Fibroblast of lung (primary cell): ENCODE results near the gene ASCL2. TPM values are rescaled to one million over a fixed set of nuclear protein-coding genes. Genes with fewer than 3 reads are reported as not detected.

Source experiments
- DNase-seq, 2 donors: peaks; one replicate each; pipeline versions ENCODE4 v3.0.0 to v3.0.0-alpha.2; 2010; ENCODE audit warnings: low read depth in 2 of 2
- H2AFZ ChIP-seq: 2 replicates; pipeline ENCODE4 v1.5.1; 2012; ENCODE audit warnings: low read length, control low read depth, inconsistent platforms
- H3K27ac ChIP-seq: 2 replicates; pipeline ENCODE4 v1.5.1; 2011; ENCODE audit warnings: low read length, control low read depth; ENCODE audit not compliant: insufficient read depth
- H3K27me3 ChIP-seq: 2 replicates; pipeline ENCODE4 v1.5.1; 2011; ENCODE audit warnings: mild to moderate bottlenecking, low read length; ENCODE audit not compliant: control insufficient read depth, insufficient read depth
- H3K36me3 ChIP-seq: 2 replicates; pipeline ENCODE4 v1.5.1; 2011; ENCODE audit warnings: low read length; ENCODE audit not compliant: control insufficient read depth, insufficient read depth
- H3K4me1 ChIP-seq: 2 replicates; pipeline ENCODE4 v1.5.1; 2011; ENCODE audit warnings: low read length; ENCODE audit not compliant: control insufficient read depth, insufficient read depth; ENCODE audit errors: extremely low read depth
- H3K4me2 ChIP-seq: 2 replicates; pipeline ENCODE4 v1.5.1; 2011; ENCODE audit warnings: low read length, control low read depth; ENCODE audit not compliant: insufficient read depth; ENCODE audit errors: extremely low read depth
- H3K4me3 ChIP-seq, 4 experiments: fragments of 200-600 bp in 1 of 4; sonication (generic) in 1 of 4; replicated peaks in 1 of 4; 2 replicates each; pipeline ENCODE4 v1.5.1; 2011 to 2016; ENCODE audit warnings: low read length in 4 of 4, low read depth in 3 of 4, mild to moderate bottlenecking in 3 of 4, control low read depth in 2 of 4, inconsistent platforms in 1 of 4, mixed read lengths in 1 of 4; ENCODE audit not compliant: insufficient read depth in 1 of 4; ENCODE audit errors: control extremely low read depth in 1 of 4
- H3K79me2 ChIP-seq: 2 replicates; pipeline ENCODE4 v1.5.1; 2012; ENCODE audit warnings: mild to moderate bottlenecking, low read length, inconsistent platforms; ENCODE audit not compliant: control insufficient read depth, insufficient read depth
- H3K9ac ChIP-seq: 2 replicates; pipeline ENCODE4 v1.5.1; 2011; ENCODE audit warnings: mild to moderate bottlenecking, low read length, control low read depth; ENCODE audit not compliant: insufficient read depth
- H3K9me3 ChIP-seq: 2 replicates; pipeline ENCODE4 v1.5.1; 2012; ENCODE audit warnings: low read depth, low read length; ENCODE audit not compliant: control insufficient read depth, insufficient read depth
- H4K20me1 ChIP-seq: 2 replicates; pipeline ENCODE4 v1.5.1; 2011; ENCODE audit warnings: low read length; ENCODE audit not compliant: control insufficient read depth, insufficient read depth; ENCODE audit errors: extremely low read depth
- CTCF ChIP-seq, 2 donors: IDR thresholded peaks in 1 of 2; conservative IDR thresholded peaks in 1 of 2; 1 replicate in 1 of 2; 2 replicates in 1 of 2; pipeline ENCODE4 v1.5.1; 2011 to 2012; ENCODE audit warnings: low read length in 2 of 2, control low read depth in 1 of 2, inconsistent platforms in 1 of 2, low read depth in 1 of 2, mild to moderate bottlenecking in 1 of 2
- EZH2 ChIP-seq: IDR thresholded peaks from 2 replicates; pipeline ENCODE4 v1.5.1; 2012; ENCODE audit warnings: low read length, control low read depth, mild to moderate bottlenecking; ENCODE audit errors: missing control alignments
- polyA plus RNA-seq, 2 donors: library from polyadenylated mRNA; depleted of rRNA in 1 of 2; stranded (reverse) in 1 of 2; unstranded in 1 of 2; fragments of >200 nt; gene quantifications; 2 replicates each; pipeline ENCODE4 v1.2.1, GENCODE V29; 2011 to 2012; ENCODE audit warnings: missing spikeins in 1 of 2
- total RNA-seq: library from RNA; depleted of rRNA; stranded (reverse); fragments of >200 nt; gene quantifications from 2 replicates; pipeline ENCODE4 v1.2.1, GENCODE V29; 2014

Gene ASCL2
- total and polyA plus RNA-seq, 2 donors (not counting 1 experiment from before 2014, with no cell fraction given) = not detected

GRCh38 chr11:2256951-2257700 is 13.3 kb downstream of the ASCL2 start:
- H3K27ac ChIP-seq = no peak overlapping the region
- H3K27me3 ChIP-seq = no peaks in the 10 kb centered on the region
- no peaks in the 10 kb centered on the region for H3K36me3 ChIP-seq
- no peaks in the 10 kb centered on the region for H3K79me2 ChIP-seq
- no peaks in the 10 kb centered on the region for H4K20me1 ChIP-seq
- TF ChIP-seq CTCF (conservative IDR thresholded peaks at IDR 0.05 in 1 of 2, IDR thresholded peaks at IDR 0.05 in 1 of 2; ENCODE audit: low read depth in 1 of 2, low read length in 2 of 2) (no peak), EZH2 (no peak)
- no peak overlapping the region for H3K4me3 ChIP-seq
- no peaks in the 10 kb centered on the region for H3K9me3 ChIP-seq
- DNase-seq = no peak
- H3K4me1 ChIP-seq = no peaks in the 10 kb centered on the region
- H3K4me2 ChIP-seq = no peak overlapping the region
- H3K9ac ChIP-seq = no peak overlapping the region
- no peak overlapping the region for H2AFZ ChIP-seq

GRCh38 chr11:2256293-2256913 is 14.0 kb downstream of the ASCL2 start:
- Histone ChIP-seq H3K9ac (no peak overlapping the region), H4K20me1 (no peaks in the 10 kb centered on the region), H3K27ac (no peak overlapping the region), H3K4me2 (no peak overlapping the region), H2AFZ (no peak overlapping the region), H3K27me3 (no peaks in the 10 kb centered on the region), H3K36me3 (no peaks in the 10 kb centered on the region), H3K9me3 (no peaks in the 10 kb centered on the region), H3K4me3 (no peak overlapping the region), H3K4me1 (no peaks in the 10 kb centered on the region), H3K79me2 (no peaks in the 10 kb centered on the region)
- no peak for DNase-seq
- TF ChIP-seq CTCF (conservative IDR thresholded peaks at IDR 0.05 in 1 of 2, IDR thresholded peaks at IDR 0.05 in 1 of 2; ENCODE audit: low read depth in 1 of 2, low read length in 2 of 2) = no peak
- no peak for TF ChIP-seq EZH2

- no peak for DNase-seq
- Histone ChIP-seq H3K4me2 (no peak overlapping the region), H3K4me3 (no peak overlapping the region), H3K79me2 (no peaks in the 10 kb centered on the region), H2AFZ (no peak overlapping the region), H3K9ac (no peak overlapping the region), H3K36me3 (no peaks in the 10 kb centered on the region), H3K4me1 (no peaks in the 10 kb centered on the region), H3K27me3 (no peaks in the 10 kb centered on the region), H3K27ac (no peak overlapping the region), H4K20me1 (no peaks in the 10 kb centered on the region), H3K9me3 (no peaks in the 10 kb centered on the region)
- TF ChIP-seq CTCF (conservative IDR thresholded peaks at IDR 0.05 in 1 of 2, IDR thresholded peaks at IDR 0.05 in 1 of 2; ENCODE audit: low read depth in 1 of 2, low read length in 2 of 2) (no peak), EZH2 (no peak)
These were observed 18.4 kb downstream of the ASCL2 start for GRCh38 chr11:2252018-2252417.
